NCI-H2029 treated with DMSO at 0.1 percent for 48 hours (cell line): ENCODE results near the gene EXOG.

ENCODE experiments used
- DNase-seq: peaks from one replicate; lab custom pipeline; 2025; lab: John Stamatoyannopoulos, UW

The EXOG gene

DNA sequence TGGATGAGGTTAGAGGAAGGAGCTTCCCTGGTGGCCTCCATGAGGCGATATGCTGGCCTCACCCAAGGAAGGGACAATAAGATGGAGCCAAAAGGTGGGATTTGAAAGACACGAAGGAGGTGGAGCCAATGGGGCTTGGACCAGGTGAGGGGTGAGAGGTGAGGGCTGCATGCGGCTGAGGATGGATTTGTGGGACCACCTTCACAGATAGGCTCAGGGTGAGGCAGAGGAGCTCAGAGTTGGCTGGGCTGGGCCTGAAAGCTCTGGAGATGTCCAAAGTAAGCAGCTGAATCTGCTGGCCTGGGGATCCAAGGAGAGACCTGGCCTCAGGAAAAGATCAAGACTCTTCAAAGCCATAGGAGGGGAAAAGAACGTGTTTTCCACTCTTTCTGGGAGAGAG lies 49.8 kb downstream of the EXOG start:
- no peak for DNase-seq

- DNase-seq = no peak
Observed at GRCh38 chr3:38548154-38548931, 52.2 kb downstream of the EXOG start.

DNA sequence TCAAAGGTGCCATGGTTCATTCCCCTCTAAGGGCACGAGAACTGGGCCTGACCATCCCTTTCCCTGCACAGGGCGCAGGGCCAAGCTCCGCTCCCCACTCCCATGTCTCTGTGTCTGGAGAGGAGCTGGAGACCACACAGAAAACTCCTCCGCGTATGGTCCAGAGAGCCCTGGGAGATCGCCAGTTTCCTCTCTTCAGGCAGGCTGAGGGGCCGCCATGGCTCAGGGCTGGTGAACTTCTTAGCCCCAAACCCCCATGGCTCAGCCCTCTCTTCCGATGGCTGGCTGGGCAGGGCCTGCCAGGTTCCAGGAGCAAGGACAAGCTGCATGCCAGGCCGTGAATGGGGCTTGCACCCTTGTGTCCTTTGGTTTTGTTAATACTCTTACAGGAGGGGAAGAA lies 52.9 kb downstream of the EXOG start:
- no peak for DNase-seq

GRCh38 chr3:38549486-38549885 lies 53.3 kb downstream of the EXOG start:
- DNase-seq = no peak

GRCh38 chr3:38549957-38550840 lies 54.1 kb downstream of the EXOG start:
- DNase-seq = no peak

GRCh38 chr3:38551026-38551832 lies 55.1 kb downstream of the EXOG start:
- no peak for DNase-seq

GRCh38 chr3:38552364-38552763 lies 56.2 kb downstream of the EXOG start:
- no peak for DNase-seq

DNA sequence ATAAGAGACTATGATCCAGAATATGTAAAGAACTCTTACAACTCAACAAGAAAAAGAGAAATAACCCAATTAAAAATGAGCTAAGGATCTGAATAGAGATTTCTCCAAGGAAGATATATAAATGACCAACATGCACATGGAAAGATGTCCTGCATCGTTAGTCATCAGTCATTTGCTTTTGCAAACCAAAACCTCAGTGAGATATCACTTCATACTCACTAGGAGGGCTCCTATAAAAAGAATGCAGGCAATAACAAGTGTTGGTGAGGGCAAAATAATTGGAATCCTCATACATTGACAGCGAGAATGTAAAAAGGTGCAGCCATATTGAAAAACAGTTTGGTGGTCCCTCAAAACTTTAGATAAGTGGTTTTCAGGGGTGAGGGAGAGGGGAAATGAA lies 56.9 kb downstream of the EXOG start:
- DNase-seq = no peak

DNA sequence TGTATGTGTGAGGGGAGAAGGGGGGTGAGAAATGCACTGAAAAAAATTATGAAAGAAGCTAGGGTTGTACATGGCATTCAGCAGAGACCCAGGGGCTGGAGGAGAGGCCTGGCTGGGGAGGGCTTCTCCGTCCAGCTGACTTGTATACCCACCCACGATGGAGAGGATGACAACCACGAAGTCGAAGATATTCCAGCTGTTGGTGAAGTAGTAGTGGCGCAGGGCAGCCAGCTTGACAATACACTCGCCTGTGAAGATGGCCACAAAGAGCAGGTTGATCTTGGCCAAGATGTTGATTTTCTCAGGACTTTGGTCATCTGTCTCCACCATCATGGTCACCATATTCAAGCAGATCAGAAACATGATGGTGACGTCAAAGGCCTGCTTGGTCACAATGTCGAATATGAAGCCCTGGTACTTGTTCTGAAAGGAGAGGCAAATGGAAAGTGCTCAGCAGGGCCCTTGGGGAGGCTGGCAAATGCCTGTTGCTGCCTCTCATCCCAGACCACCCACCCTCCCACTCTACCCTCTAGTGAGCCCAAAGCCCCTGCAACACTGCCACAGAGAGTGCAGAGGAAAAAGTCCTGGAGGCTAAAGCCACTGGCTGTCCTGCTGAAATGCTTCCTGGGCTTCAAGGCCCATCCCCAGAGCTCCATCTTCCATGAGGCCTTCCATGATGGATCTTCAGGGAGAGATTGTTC lies 58.1 kb downstream of the EXOG start:
- DNase-seq = no peak

DNA sequence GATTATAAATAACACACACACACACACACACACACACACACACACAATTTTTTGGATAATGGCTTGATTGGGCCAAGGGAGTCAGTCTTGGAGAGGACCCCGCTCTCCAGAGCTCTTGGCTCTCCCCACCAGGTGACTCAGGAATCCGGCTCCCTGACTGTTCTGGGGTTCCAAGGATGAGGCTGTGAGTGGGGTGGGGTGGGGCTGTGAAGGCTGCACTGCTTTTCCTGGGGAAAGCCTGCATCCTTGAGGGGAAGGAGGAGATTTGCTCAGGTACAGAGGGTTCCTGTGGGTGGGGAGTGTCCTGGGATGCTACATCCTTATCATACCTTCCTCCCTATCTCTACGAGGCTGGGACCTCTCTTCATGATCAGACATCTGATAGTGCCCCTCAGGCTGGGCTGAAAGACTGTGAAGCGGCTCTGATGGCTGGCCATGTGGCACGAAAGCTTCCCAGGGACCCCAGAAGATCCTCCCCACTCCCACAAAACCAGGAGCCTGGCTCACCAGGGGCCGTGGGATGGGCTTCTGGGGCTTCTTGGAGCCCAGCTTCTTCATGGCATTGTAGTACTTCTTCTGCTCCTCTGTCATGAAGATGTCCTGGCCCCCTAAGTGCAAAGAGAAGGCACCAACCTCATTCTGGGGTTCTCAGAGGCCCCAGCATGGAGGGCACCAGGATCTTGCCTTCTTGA lies 59.2 kb downstream of the EXOG start:
- DNase-seq = no peak

DNA sequence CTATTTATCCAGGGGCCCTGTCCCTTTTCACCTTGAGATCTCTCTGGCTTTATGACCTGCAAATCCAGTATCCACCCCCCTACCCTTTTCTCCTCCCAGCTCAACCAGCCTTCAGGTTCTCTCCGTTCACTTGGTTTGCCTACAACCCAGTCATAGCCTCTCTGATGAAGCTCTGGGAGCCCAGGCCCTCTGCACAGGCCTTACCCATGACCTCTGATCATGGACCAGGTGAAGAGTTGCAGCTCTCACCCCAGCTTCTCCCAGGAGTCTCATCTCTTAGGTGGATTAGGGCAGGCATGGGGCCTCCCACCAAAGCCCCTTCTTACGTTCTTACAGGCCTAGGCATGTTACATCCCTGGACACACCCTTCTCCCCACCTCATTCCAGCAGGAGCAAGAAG lies 59.8 kb downstream of the EXOG start:
- no peak for DNase-seq

GRCh38 chr3:38556640-38557358 lies 60.7 kb downstream of the EXOG start:
- DNase-seq = no peak

DNA sequence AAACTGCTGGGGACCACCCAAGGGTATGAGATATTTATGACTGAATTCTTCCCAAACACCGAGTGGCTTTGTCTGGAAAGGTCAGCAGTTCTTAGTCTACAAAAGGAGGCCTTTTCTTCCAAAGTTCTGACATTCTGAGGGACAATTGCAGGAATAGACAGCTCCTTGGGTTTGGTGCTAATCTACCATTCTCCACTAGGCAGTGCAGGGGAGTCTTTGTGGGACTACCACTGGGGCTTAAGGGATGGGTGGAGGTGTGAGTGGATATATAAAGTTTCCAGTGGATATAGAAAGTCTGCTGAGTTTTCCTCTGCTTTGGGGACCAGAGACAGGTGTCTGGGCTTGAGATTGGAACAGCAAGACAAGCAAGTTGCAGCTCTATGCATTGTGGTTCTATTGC lies 62.7 kb downstream of the EXOG start:
- no peak for DNase-seq

GRCh38 chr3:38560284-38560683 lies 64.1 kb downstream of the EXOG start:
- no peak for DNase-seq

- no peak for DNase-seq
Observed at GRCh38 chr3:38560996-38561717, 65.0 kb downstream of the EXOG start.

DNA sequence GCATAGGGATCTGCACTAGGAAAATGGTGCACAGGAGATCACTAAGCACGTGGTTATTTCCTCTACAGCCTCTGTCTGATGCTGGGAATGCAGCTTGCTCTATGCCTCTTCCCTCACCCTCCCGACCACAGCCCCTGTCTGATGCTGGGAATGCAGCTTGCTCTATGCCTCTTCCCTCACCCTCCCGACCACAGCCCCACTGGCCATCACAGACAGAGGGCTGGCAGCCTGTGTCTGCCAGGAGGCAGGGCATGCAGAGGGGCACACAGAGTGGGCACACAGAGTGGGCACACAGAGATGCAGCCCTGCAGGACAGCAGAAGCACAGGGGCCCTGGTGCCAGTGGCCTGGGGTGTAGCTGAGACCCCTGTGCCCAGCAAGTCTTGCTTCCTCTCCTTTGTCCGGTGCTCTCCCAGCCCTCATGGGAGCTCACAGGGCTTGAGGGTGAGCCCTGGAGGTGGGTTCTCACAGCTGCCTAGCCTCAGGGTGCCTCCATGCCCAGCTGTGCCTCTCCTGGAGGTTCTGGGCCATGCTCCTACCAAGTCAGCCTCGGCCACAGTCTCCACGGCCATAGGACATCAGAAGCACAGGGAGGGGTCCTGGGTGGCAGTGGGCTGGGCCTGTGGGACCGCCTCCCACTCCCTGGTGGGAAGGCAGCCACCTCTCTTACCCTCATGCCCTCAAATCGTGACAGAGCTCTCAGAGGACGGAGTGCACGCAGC lies 65.8 kb downstream of the EXOG start:
- no peak for DNase-seq

GRCh38 chr3:38562467-38562925 lies 66.4 kb downstream of the EXOG start:
- no peak for DNase-seq

DNA sequence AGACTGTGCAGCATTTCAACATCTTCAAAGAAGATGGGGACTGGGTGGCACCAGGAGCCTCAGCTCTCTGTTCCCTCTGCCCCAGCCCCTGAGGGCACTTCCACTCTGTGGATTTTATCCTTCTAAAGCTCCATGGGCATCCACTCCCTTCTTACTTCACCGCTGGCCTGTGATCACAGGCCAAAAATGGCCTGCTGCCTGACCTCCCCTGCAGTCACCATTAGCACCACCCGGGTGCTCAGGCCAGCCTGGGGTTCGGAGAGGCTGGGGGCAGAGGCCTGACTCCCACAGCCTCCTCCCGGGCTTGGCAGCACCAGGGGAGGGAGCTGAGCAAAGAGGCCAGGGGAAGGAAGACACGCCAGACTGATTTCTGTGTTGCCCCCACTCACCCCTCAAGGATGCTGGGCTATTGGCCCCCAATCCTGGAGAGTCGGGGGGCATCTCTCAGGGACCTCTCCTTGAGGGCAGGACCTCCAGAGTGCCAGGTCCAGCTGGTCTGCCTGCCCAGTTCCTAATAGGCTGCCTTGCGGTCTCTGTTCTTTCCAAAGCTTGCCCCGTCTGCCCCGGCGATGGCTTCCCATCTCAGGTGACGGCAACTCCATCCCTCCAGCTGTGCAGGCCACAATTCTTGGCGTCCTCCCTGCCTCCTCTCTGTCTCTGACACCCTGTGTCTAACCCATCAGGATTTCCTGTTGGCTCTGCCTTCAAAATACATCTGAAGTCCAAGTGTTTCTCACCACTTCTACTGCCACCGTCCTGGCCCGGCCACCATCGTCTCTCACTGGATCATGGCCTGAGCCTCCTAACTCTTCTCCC lies 67.1 kb downstream of the EXOG start:
- DNase-seq = no peak
